Lower lobe of right lung (tissue), 2 donors: ENCODE data around the gene DOCK10. TPM values are rescaled to one million over a fixed set of nuclear protein-coding genes. Genes with fewer than 3 reads are reported as not detected.

Source experiments
- ATAC-seq, 2 donors: fragments of 200-7000 bp; cut with Tn5 transposase; one replicate each; pipeline ENCODE4 v1.9.1; 2020 to 2022; ENCODE audit warnings: mild to moderate bottlenecking in 2 of 2, moderate library complexity in 2 of 2
- DNase-seq: peaks from one replicate; pipeline ENCODE4 v3.0.0-alpha.2; 2020
- H3K27ac ChIP-seq: fragments of 200-600 bp; one replicate; pipeline ENCODE4 v1.8.0; 2022
- H3K27me3 ChIP-seq: fragments of 200-600 bp; one replicate; pipeline ENCODE4 v1.8.0; 2022; ENCODE audit warnings: low read depth
- H3K36me3 ChIP-seq: fragments of 200-600 bp; one replicate; pipeline ENCODE4 v1.8.0; 2022; ENCODE audit warnings: mild to moderate bottlenecking
- H3K4me1 ChIP-seq: fragments of 200-600 bp; one replicate; pipeline ENCODE4 v1.8.0; 2022
- H3K4me3 ChIP-seq: fragments of 200-600 bp; one replicate; pipeline ENCODE4 v1.8.0; 2022; ENCODE audit warnings: mild to moderate bottlenecking
- H3K9me3 ChIP-seq: fragments of 200-600 bp; one replicate; pipeline ENCODE4 v1.8.0; 2022
- CTCF ChIP-seq: fragments of 200-600 bp; IDR thresholded peaks from one replicate; pipeline ENCODE4 v1.8.0; 2022; ENCODE audit warnings: antibody characterized with exemption, mild to moderate bottlenecking
- intact Hi-C: fragments of 100-400 bp; cut with DNase I; formaldehyde crosslinking; loops from one replicate; pipeline ENCODE4 v1.11.0; 2022
- total RNA-seq: library from RNA; stranded (reverse); fragmentation: NEBNext Ultra II Directional; extraction: Animal tissue kit (Norgen Biotek cat#: 25700); gene quantifications from one replicate; pipeline ENCODE4 v1.2.1, GENCODE V29; 2021
- donor health status: DM: no; HTN: yes; CAD: no; lungs with severe emphysema.

Gene DOCK10
- total RNA-seq, 1 donor from 2014 or later: 52.3 TPM

GRCh38 chr2:225072444-225072843 lies 30.2 kb upstream of the DOCK10 start:
- no peaks in the 10 kb centered on the region for H3K36me3 ChIP-seq
- ATAC-seq (no peak), DNase-seq (no peak)
- no peak overlapping the region for H3K4me3 ChIP-seq
- no peaks in the 10 kb centered on the region for H3K9me3 ChIP-seq
- H3K27me3 ChIP-seq: no peaks in the 10 kb centered on the region
- H3K27ac ChIP-seq: no peak overlapping the region
- TF ChIP-seq CTCF: no peak
- no peaks in the 10 kb centered on the region for H3K4me1 ChIP-seq
- intact Hi-C loops: no loop called here

- H3K27me3 ChIP-seq: no peaks in the 10 kb centered on the region
- no peak overlapping the region for H3K27ac ChIP-seq
- H3K4me1 ChIP-seq: no peaks in the 10 kb centered on the region
- no peak for DNase-seq
- intact Hi-C loops: no loop called here
- ATAC-seq: no peak
- no peak for TF ChIP-seq CTCF
- H3K4me3 ChIP-seq: no peak overlapping the region
- H3K9me3 ChIP-seq: no peaks in the 10 kb centered on the region
- H3K36me3 ChIP-seq: no peaks in the 10 kb centered on the region
These were observed 28.5 kb upstream of the DOCK10 start for GRCh38 chr2:225070811-225071210.

GRCh38 chr2:225069966-225070365 lies 27.7 kb upstream of the DOCK10 start:
- Histone ChIP-seq H3K36me3 (no peaks in the 10 kb centered on the region), H3K27ac (no peak overlapping the region), H3K9me3 (no peaks in the 10 kb centered on the region), H3K27me3 (no peaks in the 10 kb centered on the region), H3K4me3 (no peak overlapping the region), H3K4me1 (no peaks in the 10 kb centered on the region)
- intact Hi-C loops: no loop called here
- no peak for TF ChIP-seq CTCF
- ATAC-seq (peak in 1 of 2 donors; percentile 46), DNase-seq (no peak)

GRCh38 chr2:225069477-225069876 lies 27.2 kb upstream of the DOCK10 start:
- no peaks in the 10 kb centered on the region for H3K9me3 ChIP-seq
- no peaks in the 10 kb centered on the region for H3K4me1 ChIP-seq
- no peaks in the 10 kb centered on the region for H3K36me3 ChIP-seq
- peak in 1 of 2 donors; percentile 49 for ATAC-seq
- DNase-seq: no peak
- no peak overlapping the region for H3K27ac ChIP-seq
- no peak for TF ChIP-seq CTCF
- intact Hi-C loops: no loop called here
- no peak overlapping the region for H3K4me3 ChIP-seq
- H3K27me3 ChIP-seq: no peaks in the 10 kb centered on the region

GRCh38 chr2:225065882-225066281 lies 23.6 kb upstream of the DOCK10 start:
- ATAC-seq: no peak
- no peaks in the 10 kb centered on the region for H3K27me3 ChIP-seq
- H3K4me1 ChIP-seq: no peaks in the 10 kb centered on the region
- intact Hi-C loops: no loop called here
- H3K9me3 ChIP-seq: no peaks in the 10 kb centered on the region
- no peak overlapping the region for H3K4me3 ChIP-seq
- no peak overlapping the region for H3K27ac ChIP-seq
- no peaks in the 10 kb centered on the region for H3K36me3 ChIP-seq
- TF ChIP-seq CTCF: no peak
- DNase-seq: no peak

GRCh38 chr2:225064928-225065327 lies 22.7 kb upstream of the DOCK10 start:
- no peak for DNase-seq
- ATAC-seq: no peak
- H3K27me3 ChIP-seq: no peaks in the 10 kb centered on the region
- H3K4me3 ChIP-seq: no peak overlapping the region
- H3K4me1 ChIP-seq: no peaks in the 10 kb centered on the region
- no peak for TF ChIP-seq CTCF
- H3K36me3 ChIP-seq: no peaks in the 10 kb centered on the region
- H3K27ac ChIP-seq: no peak overlapping the region
- no peaks in the 10 kb centered on the region for H3K9me3 ChIP-seq
- intact Hi-C loops: no loop called here
